Breast epithelium (tissue), 4 donors: ENCODE measurements around the gene CYB5A. TPM values are rescaled to one million over a fixed set of nuclear protein-coding genes. Genes with fewer than 3 reads are reported as not detected.

Experiments
- DNase-seq, 2 donors: peaks; one replicate each; pipeline ENCODE4 v3.0.0-alpha.2; 2019; ENCODE audit warnings: low spot score in 2 of 2
- H3K27ac ChIP-seq, 2 donors: fragments of 200-600 bp; sonication (generic) in 1 of 2; one replicate each; pipeline ENCODE4 v1.5.1; 2016 to 2019; ENCODE audit warnings: mild to moderate bottlenecking in 1 of 2
- H3K27me3 ChIP-seq, 2 donors: fragments of 200-600 bp; sonication (generic) in 1 of 2; one replicate each; pipeline versions ENCODE4 v1.5.1 to v1.6.0; 2017 to 2019; ENCODE audit warnings: control low read depth in 1 of 2, mild to moderate bottlenecking in 1 of 2
- H3K36me3 ChIP-seq: fragments of 200-600 bp; one replicate; pipeline ENCODE4 v1.5.1; 2019
- H3K4me1 ChIP-seq, 2 donors: fragments of 200-600 bp; sonication (generic); one replicate each; pipeline ENCODE4 v1.5.1; 2016 to 2019; ENCODE audit warnings: control low read depth in 1 of 2
- H3K4me3 ChIP-seq, 3 donors: fragments of 200-600 bp; sonication (generic); 1 replicate in 2 of 3; 2 replicates in 1 of 3; pipeline ENCODE4 v1.5.1; 2016 to 2019; ENCODE audit warnings: mild to moderate bottlenecking in 3 of 3, moderate library complexity in 2 of 3
- H3K9me3 ChIP-seq, 2 donors: fragments of 200-600 bp; sonication (generic) in 1 of 2; one replicate each; pipeline ENCODE4 v1.5.1; 2016 to 2019; ENCODE audit warnings: control low read depth in 1 of 2
- POLR2A ChIP-seq: fragments of 450-650 bp; IDR thresholded peaks from one replicate; pipeline ENCODE4 v1.6.1; 2016; ENCODE audit warnings: antibody characterized with exemption, mild to moderate bottlenecking, moderate library complexity
- POLR2AphosphoS5 ChIP-seq, 3 donors: sonication (generic); formaldehyde crosslinking; IDR thresholded peaks; one replicate each; pipeline ENCODE4 v1.6.1; 2017; ENCODE audit warnings: antibody characterized with exemption in 3 of 3
- intact Hi-C: fragments of 100-400 bp; cut with DNase I; formaldehyde crosslinking; loops from one replicate; pipeline ENCODE4 v1.15.1; 2023; ENCODE audit warnings: low total_unique reads
- total RNA-seq, 3 donors: library from RNA; depleted of rRNA; stranded (reverse); fragments of >200 nt; gene quantifications; one replicate each; pipeline ENCODE4 v1.1.0, GENCODE V29; 2016
- TF ChIP-seq, protein P1 (sequence below), 3 donors: fragments of 450-650 bp; IDR thresholded peaks; one replicate each; pipeline ENCODE4 v1.5.1; 2016 to 2017; ENCODE audit warnings: antibody characterized with exemption in 3 of 3, mild to moderate bottlenecking in 3 of 3, moderate library complexity in 3 of 3

The CYB5A gene
- total RNA-seq, 3 donors from 2014 or later, result 185 to 646 (median 300) TPM

DNA sequence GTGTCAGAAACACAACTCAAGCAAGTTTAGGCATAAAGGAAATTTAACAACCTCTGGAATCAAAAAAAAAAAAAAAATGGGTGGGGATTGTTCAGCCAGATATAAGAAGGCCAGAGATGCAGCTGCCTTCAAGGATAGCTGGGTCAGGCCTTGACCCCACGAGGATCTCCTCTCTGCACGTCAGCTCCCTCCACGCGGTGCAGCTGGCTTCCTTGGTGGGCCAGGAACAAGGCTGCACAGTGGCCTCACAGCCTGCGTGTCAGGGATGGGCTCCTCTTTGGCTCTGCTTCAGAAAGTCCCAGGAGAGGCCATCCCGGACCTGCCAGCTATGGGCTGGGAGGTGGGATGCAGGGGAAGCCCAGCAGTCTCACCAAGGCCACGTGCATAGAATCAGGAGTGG is 88.0 kb downstream of the CYB5A start:
- TF ChIP-seq POLR2AphosphoS5 (IDR thresholded peaks at IDR 0.05), result no peak
- TF ChIP-seq POLR2A, result no peak
- TF ChIP-seq, protein P1, sequence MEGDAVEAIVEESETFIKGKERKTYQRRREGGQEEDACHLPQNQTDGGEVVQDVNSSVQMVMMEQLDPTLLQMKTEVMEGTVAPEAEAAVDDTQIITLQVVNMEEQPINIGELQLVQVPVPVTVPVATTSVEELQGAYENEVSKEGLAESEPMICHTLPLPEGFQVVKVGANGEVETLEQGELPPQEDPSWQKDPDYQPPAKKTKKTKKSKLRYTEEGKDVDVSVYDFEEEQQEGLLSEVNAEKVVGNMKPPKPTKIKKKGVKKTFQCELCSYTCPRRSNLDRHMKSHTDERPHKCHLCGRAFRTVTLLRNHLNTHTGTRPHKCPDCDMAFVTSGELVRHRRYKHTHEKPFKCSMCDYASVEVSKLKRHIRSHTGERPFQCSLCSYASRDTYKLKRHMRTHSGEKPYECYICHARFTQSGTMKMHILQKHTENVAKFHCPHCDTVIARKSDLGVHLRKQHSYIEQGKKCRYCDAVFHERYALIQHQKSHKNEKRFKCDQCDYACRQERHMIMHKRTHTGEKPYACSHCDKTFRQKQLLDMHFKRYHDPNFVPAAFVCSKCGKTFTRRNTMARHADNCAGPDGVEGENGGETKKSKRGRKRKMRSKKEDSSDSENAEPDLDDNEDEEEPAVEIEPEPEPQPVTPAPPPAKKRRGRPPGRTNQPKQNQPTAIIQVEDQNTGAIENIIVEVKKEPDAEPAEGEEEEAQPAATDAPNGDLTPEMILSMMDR (IDR thresholded peaks at IDR 0.05), result no peak
- Histone ChIP-seq H3K4me3 (no peak overlapping the region), H3K27ac (no peak overlapping the region), H3K9me3 (no peaks in the 10 kb centered on the region), H3K4me1 (no peaks in the 10 kb centered on the region), H3K36me3 (no peaks in the 10 kb centered on the region), H3K27me3 (no peaks in the 10 kb centered on the region)
- no peak for DNase-seq
- intact Hi-C loops, result no loop called here

Other genes starting within 250 kb of the CYB5A start
- 1 to 10 TPM in 1 of 3 donors, under 1 TPM in 2; 0.64 to 1.3 (median 0.73) TPM for gene FBXO15, start 144.1 kb downstream of the CYB5A start, total RNA-seq
- gene TIMM21, start 143.4 kb downstream of the CYB5A start, total RNA-seq, result 10 to 100 TPM; 30.8 to 38.1 (median 35.9) TPM
- under 1 TPM in 1 of 3 donors, not detected in 2; 0.16 TPM for gene C18orf63, start 23.9 kb upstream of the CYB5A start, total RNA-seq
- gene DIPK1C, start 165.3 kb upstream of the CYB5A start, total RNA-seq, result under 1 TPM in 1 of 3 donors, not detected in 2; 0.16 TPM
- 100 to 1,000 TPM in 1 of 3 donors, 10 to 100 TPM in 2; 81.0 to 104 (median 95.7) TPM for gene CNDP2, start 204.4 kb upstream of the CYB5A start, total RNA-seq
- gene CNDP1, start 242.5 kb upstream of the CYB5A start, total RNA-seq, result under 1 TPM in 1 of 3 donors, not detected in 2; 0.33 TPM